OCI-LY1 (cell line): ENCODE results near the gene GRID2.

ENCODE experiments used
- EZH2 ChIP-seq: fragments of 200-600 bp; sonication (generic), shearing (Covaris generic); IDR thresholded peaks from 2 replicates; pipeline ENCODE4 v1.8.0; 2017; ENCODE audit warnings: borderline replicate concordance, mixed run types, mild to moderate bottlenecking, antibody characterized with exemption, low read length, moderate library complexity, mixed read lengths
- TF ChIP-seq, protein P1 (sequence below): fragments of 200-600 bp; sonication (generic), shearing (Covaris generic); IDR thresholded peaks from 2 replicates; pipeline ENCODE4 v1.5.1; 2017; ENCODE audit warnings: mild to moderate bottlenecking, antibody characterized with exemption, low read length, moderate library complexity, mixed read lengths

GRCh38 chr4:92382128-92382527 is 78.4 kb downstream of the GRID2 start:
- TF ChIP-seq EZH2 = no peak
- TF ChIP-seq, protein P1, sequence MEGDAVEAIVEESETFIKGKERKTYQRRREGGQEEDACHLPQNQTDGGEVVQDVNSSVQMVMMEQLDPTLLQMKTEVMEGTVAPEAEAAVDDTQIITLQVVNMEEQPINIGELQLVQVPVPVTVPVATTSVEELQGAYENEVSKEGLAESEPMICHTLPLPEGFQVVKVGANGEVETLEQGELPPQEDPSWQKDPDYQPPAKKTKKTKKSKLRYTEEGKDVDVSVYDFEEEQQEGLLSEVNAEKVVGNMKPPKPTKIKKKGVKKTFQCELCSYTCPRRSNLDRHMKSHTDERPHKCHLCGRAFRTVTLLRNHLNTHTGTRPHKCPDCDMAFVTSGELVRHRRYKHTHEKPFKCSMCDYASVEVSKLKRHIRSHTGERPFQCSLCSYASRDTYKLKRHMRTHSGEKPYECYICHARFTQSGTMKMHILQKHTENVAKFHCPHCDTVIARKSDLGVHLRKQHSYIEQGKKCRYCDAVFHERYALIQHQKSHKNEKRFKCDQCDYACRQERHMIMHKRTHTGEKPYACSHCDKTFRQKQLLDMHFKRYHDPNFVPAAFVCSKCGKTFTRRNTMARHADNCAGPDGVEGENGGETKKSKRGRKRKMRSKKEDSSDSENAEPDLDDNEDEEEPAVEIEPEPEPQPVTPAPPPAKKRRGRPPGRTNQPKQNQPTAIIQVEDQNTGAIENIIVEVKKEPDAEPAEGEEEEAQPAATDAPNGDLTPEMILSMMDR = no peak
